GM19468 (cell line): Measurements from ENCODE around the gene VAV1.
"Not testable (repeated sequence)": the region's sequence is repeated elsewhere in the genome, so short reads cannot be mapped to it uniquely, and the experiment has no call there.

Source experiments
- ATAC-seq: cut with Tn5 transposase; IDR thresholded peaks from one replicate; pipeline ENCODE4 v1.9.1; 2021; ENCODE audit warnings: mild to moderate bottlenecking, moderate library complexity, moderate number of reproducible peaks; ENCODE audit not compliant: unreplicated experiment; ENCODE audit errors: extremely low read depth

Gene VAV1

GRCh38 chr19:6837525-6837924 lies 65.0 kb downstream of the VAV1 start:
- no peak for ATAC-seq

GRCh38 chr19:6838062-6838655 lies 65.7 kb downstream of the VAV1 start:
- ATAC-seq: no peak

GRCh38 chr19:6842871-6843607 lies 70.5 kb downstream of the VAV1 start:
- no peak for ATAC-seq

GRCh38 chr19:6847828-6848200 lies 75.3 kb downstream of the VAV1 start:
- no peak for ATAC-seq

- no peak for ATAC-seq
These were observed 76.5 kb downstream of the VAV1 start for GRCh38 chr19:6848986-6849385.

GRCh38 chr19:6849876-6850275 lies 77.4 kb downstream of the VAV1 start:
- no peak for ATAC-seq

- ATAC-seq: no peak
These were observed 78.9 kb downstream of the VAV1 start for GRCh38 chr19:6851359-6851758.

GRCh38 chr19:6852001-6852400 lies 79.5 kb downstream of the VAV1 start:
- ATAC-seq: no peak

GRCh38 chr19:6853868-6854267 lies 81.4 kb downstream of the VAV1 start:
- no peak for ATAC-seq

- ATAC-seq: no peak
These were observed 82.2 kb downstream of the VAV1 start for GRCh38 chr19:6854758-6855157.

GRCh38 chr19:6856749-6857372 lies 84.4 kb downstream of the VAV1 start:
- no peak for ATAC-seq

- no peak for ATAC-seq
These were observed 89.3 kb downstream of the VAV1 start for GRCh38 chr19:6861683-6862286.

- peak; percentile 22 for ATAC-seq
These were observed 90.2 kb downstream of the VAV1 start for GRCh38 chr19:6862673-6863078.

- no peak for ATAC-seq
These were observed 91.9 kb downstream of the VAV1 start for GRCh38 chr19:6864325-6864940.

- ATAC-seq: no peak
These were observed 93.3 kb downstream of the VAV1 start for GRCh38 chr19:6865849-6866248.

- no peak for ATAC-seq
These were observed 94.2 kb downstream of the VAV1 start for GRCh38 chr19:6866741-6867151.

GRCh38 chr19:6868351-6868750 lies 95.8 kb downstream of the VAV1 start:
- no peak for ATAC-seq

GRCh38 chr19:6869151-6869882 lies 96.8 kb downstream of the VAV1 start:
- ATAC-seq: not testable (repeated sequence)

- ATAC-seq: no peak
These were observed 101.4 kb downstream of the VAV1 start for GRCh38 chr19:6873708-6874431.
